NK-92 (cell line): Measurements from ENCODE around the gene CDCA4.

Experiments used
- DNase-seq: peaks from one replicate; lab custom pipeline; 2025; ENCODE audit not compliant: unreplicated experiment; lab: John Stamatoyannopoulos, UW

The CDCA4 gene

DNA sequence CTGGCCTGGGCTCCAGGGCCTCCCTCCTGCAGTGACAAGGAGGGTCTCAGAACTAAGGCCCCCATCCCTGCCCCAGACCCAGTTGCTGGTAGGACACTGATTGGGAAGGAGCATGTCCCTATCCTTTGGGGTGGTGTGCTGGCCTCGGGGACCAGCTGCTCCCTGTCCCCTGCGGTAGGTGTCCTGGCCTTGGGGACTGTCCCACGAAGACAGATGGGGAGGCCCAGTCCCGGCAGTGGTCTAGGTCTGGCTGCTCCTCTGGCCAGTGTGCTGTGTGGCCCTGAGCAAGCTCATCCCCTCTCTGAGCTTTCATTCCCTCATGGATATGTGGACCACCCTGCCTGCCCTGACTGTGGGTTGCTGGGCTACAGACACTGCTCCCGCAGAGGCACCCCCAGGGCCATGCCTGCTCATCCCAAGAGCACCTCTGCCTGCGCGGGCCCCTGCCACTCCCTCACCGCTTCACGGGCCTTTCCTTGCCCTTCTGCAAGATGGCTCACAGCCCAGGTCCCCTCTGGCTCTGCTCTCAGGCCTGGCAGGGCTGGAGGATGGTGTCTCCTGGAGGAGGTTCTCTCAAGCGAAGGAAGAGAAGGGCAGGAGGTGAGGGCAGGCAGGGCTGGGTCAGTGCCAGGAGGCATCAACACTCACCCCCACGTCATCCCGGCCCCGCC is 55.2 kb downstream of the CDCA4 start:
- no peak for DNase-seq

DNA sequence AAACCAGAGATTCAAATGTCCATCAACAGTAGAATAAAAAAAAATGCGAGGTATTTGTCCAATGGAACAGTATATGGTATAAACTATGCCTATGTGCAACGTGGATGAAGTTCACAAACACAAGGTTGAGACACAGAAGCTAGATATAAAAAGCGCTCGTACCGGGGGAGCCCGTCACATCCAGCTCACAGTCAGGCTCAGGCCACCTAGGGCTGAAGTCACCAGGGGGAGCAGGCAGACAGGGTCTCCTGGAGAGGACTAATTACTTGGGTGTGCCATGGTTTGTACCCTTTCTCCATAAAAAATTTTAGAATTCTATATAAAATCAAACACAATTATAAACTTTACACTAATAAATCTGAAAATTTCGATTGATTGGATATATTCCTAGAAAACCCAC is 56.3 kb downstream of the CDCA4 start:
- no peak for DNase-seq
